DND-41 (cell line): ENCODE data around the gene GTF2F1.

ENCODE experiments used
- EZH2 ChIP-seq: IDR thresholded peaks from 3 replicates; pipeline ENCODE4 v1.6.1; 2012; ENCODE audit warnings: borderline replicate concordance, low read depth, mild to moderate bottlenecking, moderate library complexity, low read length, inconsistent platforms; ENCODE audit not compliant: severe bottlenecking
- TF ChIP-seq, protein P1 (sequence below): IDR thresholded peaks from 2 replicates; pipeline ENCODE4 v1.5.1; 2012; ENCODE audit warnings: borderline replicate concordance, low read length, moderate library complexity, mild to moderate bottlenecking; ENCODE audit not compliant: poor library complexity, severe bottlenecking; ENCODE audit errors: extremely low read depth

DNA sequence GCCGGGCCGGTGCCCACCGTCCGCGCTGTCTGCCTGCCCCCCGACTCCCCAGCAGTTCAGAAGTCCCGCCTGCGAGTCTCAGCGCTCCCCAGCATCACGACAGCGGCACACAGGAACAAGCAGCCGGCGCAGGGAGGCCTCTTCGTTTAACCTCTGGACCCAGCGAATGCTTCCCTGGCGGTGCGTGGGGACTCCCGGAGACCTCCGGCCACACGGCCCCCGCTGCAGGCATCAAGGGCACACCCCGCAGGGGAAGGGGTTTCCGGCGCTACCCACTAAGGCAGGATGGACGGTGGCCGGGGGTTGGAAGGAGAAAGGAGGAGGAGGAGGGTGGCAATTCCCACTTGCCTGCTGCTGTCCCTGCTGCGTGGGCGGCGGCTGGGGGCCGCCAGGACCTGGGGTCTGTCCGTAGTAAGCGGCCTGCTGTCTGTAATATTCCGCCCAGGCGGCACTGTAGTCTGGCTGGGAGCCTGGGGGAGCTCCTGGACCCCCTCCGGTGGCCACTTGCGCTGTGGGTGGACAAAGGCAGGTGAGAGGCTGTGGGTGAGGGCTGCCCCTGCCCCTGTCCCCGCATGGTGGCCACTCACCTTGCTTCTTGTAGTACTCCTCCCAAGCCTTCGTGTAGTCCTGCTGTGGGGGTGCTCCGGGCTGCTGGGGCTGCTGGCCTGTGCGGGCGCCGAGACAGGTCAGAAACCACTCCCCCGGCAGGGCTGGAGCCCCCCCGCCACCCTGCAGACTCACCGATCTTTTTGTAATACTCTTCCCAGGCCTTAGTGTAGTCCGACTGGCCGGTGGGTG is 22.0 kb upstream of the GTF2F1 start:
- TF ChIP-seq, protein P1, sequence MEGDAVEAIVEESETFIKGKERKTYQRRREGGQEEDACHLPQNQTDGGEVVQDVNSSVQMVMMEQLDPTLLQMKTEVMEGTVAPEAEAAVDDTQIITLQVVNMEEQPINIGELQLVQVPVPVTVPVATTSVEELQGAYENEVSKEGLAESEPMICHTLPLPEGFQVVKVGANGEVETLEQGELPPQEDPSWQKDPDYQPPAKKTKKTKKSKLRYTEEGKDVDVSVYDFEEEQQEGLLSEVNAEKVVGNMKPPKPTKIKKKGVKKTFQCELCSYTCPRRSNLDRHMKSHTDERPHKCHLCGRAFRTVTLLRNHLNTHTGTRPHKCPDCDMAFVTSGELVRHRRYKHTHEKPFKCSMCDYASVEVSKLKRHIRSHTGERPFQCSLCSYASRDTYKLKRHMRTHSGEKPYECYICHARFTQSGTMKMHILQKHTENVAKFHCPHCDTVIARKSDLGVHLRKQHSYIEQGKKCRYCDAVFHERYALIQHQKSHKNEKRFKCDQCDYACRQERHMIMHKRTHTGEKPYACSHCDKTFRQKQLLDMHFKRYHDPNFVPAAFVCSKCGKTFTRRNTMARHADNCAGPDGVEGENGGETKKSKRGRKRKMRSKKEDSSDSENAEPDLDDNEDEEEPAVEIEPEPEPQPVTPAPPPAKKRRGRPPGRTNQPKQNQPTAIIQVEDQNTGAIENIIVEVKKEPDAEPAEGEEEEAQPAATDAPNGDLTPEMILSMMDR: no peak
- no peak for TF ChIP-seq EZH2
